Activated CD4-positive, alpha-beta T cell treated with anti-CD3 and anti-CD28 coated beads for 1 hour (primary cell): ENCODE data around the gene WEE1.
"Not testable (repeated sequence)": the region's sequence is repeated elsewhere in the genome, so short reads cannot be mapped to it uniquely, and the experiment has no call there.

Experiments used
- DNase-seq: peaks from one replicate; pipeline ENCODE4 v3.0.0-alpha.2; 2020

WEE1 gene

GRCh38 chr11:9573052-9573774 lies at the start of gene WEE1:
Gene WEE1, plus strand, starts transcription at chr11:9573670. Its CDS starts 264 bp downstream, at chr11:9573934.
- DNase-seq = peak; percentile 93

- no peak for DNase-seq
Observed at GRCh38 chr11:9524001-9524400, 49.5 kb upstream of the WEE1 start.

GRCh38 chr11:9525116-9525515 lies 48.4 kb upstream of the WEE1 start:
- no peak for DNase-seq

- DNase-seq = no peak
Observed at GRCh38 chr11:9527481-9528135, 45.9 kb upstream of the WEE1 start.

GRCh38 chr11:9528136-9528501 lies 45.4 kb upstream of the WEE1 start:
- no peak for DNase-seq

GRCh38 chr11:9528573-9529333 lies 44.7 kb upstream of the WEE1 start:
- DNase-seq = no peak

- DNase-seq = no peak
Observed at GRCh38 chr11:9529334-9529650, 44.2 kb upstream of the WEE1 start.

- no peak for DNase-seq
Observed at GRCh38 chr11:9530020-9530621, 43.3 kb upstream of the WEE1 start.

GRCh38 chr11:9530901-9531625 lies 42.4 kb upstream of the WEE1 start:
- DNase-seq = no peak

GRCh38 chr11:9533058-9533457 lies 40.4 kb upstream of the WEE1 start:
- no peak for DNase-seq

- DNase-seq = no peak
Observed at GRCh38 chr11:9533736-9534473, 39.6 kb upstream of the WEE1 start.

- peak; percentile 64 for DNase-seq
Observed at GRCh38 chr11:9535189-9535781, 38.2 kb upstream of the WEE1 start.

- no peak for DNase-seq
Observed at GRCh38 chr11:9538548-9538947, 34.9 kb upstream of the WEE1 start.

GRCh38 chr11:9549216-9549615 lies 24.3 kb upstream of the WEE1 start:
- not testable (repeated sequence) for DNase-seq

- DNase-seq = no peak
Observed at GRCh38 chr11:9550191-9550628, 23.3 kb upstream of the WEE1 start.

GRCh38 chr11:9561279-9561982 lies 12.0 kb upstream of the WEE1 start:
- no peak for DNase-seq

GRCh38 chr11:9562716-9563115 lies 10.8 kb upstream of the WEE1 start:
- no peak for DNase-seq

- no peak for DNase-seq
Observed at GRCh38 chr11:9563196-9563730, 10.2 kb upstream of the WEE1 start.

- peak; percentile 23 for DNase-seq
Observed at GRCh38 chr11:9565822-9566560, 7.5 kb upstream of the WEE1 start.

GRCh38 chr11:9566561-9567063 lies 6.9 kb upstream of the WEE1 start:
- no peak for DNase-seq
